ENCODE results near the gene SFMBT2.

DNA sequence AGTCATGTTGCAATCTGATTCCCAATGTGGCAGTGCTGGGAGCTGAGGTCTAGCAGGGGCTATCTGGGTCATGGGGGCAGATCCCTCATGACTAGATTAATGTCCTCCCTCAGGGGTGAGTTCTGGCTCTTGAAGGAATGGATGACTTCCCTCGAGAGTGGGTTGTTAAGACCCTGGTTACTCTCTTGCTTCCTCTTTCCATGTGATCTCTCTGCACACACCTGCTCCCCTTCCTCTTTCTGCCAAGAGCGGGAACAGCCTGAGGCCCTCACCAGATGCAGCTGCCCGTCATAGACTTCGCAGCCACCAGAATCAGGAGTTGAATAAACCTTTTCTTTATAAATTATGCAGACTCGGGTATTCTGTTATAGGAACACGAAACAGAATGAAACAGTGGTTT lies 37.8 kb downstream of the SFMBT2 start:
- TF ChIP-seq, protein P1, sequence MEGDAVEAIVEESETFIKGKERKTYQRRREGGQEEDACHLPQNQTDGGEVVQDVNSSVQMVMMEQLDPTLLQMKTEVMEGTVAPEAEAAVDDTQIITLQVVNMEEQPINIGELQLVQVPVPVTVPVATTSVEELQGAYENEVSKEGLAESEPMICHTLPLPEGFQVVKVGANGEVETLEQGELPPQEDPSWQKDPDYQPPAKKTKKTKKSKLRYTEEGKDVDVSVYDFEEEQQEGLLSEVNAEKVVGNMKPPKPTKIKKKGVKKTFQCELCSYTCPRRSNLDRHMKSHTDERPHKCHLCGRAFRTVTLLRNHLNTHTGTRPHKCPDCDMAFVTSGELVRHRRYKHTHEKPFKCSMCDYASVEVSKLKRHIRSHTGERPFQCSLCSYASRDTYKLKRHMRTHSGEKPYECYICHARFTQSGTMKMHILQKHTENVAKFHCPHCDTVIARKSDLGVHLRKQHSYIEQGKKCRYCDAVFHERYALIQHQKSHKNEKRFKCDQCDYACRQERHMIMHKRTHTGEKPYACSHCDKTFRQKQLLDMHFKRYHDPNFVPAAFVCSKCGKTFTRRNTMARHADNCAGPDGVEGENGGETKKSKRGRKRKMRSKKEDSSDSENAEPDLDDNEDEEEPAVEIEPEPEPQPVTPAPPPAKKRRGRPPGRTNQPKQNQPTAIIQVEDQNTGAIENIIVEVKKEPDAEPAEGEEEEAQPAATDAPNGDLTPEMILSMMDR (IDR thresholded peaks at IDR 0.05 in 2 of 3, conservative IDR thresholded peaks at IDR 0.05 in 1 of 3; ENCODE audit: borderline replicate concordance in 1 of 3, insufficient read depth in 1 of 3, low read depth in 2 of 3, low read length in 2 of 3), result no peak
- TF ChIP-seq EGR1 (IDR thresholded peaks at IDR 0.05; ENCODE audit: low read depth) (no peak), CEBPB (IDR thresholded peaks at IDR 0.05; ENCODE audit: low read depth) (no peak), RAD21 (IDR thresholded peaks at IDR 0.05; ENCODE audit: low read depth) (no peak), POLR2AphosphoS5 (IDR thresholded peaks at IDR 0.05; ENCODE audit: low read depth, low read length) (no peak), POLR2A (IDR thresholded peaks at IDR 0.05; ENCODE audit: borderline replicate concordance, extremely low read depth, insufficient read depth, insufficient read length) (no peak), YY1 (IDR thresholded peaks at IDR 0.05; ENCODE audit: extremely low read depth, insufficient replicate concordance, low read depth, low read length) (no peak), TCF7L2 (IDR thresholded peaks at IDR 0.05; ENCODE audit: borderline replicate concordance, extremely low read depth, insufficient read depth, insufficient read length) (no peak), EZH2phosphoT487 (IDR thresholded peaks at IDR 0.05; ENCODE audit: borderline replicate concordance) (no peak), FOSL1 (IDR thresholded peaks at IDR 0.05; ENCODE audit: low read depth) (no peak)
- TF ChIP-seq, protein P2, sequence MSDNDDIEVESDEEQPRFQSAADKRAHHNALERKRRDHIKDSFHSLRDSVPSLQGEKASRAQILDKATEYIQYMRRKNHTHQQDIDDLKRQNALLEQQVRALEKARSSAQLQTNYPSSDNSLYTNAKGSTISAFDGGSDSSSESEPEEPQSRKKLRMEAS (IDR thresholded peaks at IDR 0.05), result no peak

All from HCT116 (cell line).